Measurements from ENCODE around the gene BPHL. TPM values are rescaled to one million over a fixed set of nuclear protein-coding genes. Genes with fewer than 3 reads are reported as not detected.
A peak's percentile ranks its signal among the peaks of the same experiment; 100 is the strongest.

BPHL gene
- total and polyA plus RNA-seq, 10 of the 15 experiments (the other 5 are each of a cell fraction or from before 2014, with no cell fraction given) = 8.0 to 17.8 (median 12.4) TPM

DNA sequence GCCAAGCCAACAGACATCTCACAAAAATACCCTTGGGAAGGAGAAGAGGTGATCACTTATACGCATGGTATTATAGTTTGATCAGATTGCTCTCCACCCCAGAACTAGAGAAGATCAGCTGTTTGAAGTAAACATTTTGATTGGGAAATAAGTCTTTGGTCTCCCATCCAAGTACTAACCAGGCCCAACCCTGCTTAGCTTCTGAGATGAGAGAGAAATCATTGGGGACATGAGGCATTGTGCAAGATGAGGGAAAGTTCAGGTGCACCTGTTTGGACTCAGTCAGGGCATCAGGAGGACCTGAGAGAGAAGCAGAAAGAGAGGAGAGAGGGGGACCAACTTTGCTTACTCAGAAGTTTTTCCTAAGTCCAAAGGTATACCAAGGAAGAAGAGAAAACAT is 38.8 kb upstream of the BPHL start:
- H3K4me2 ChIP-seq (ENCODE audit: control insufficient read depth, insufficient read depth) = no peak overlapping the region
- ChIA-PET POLR2A (no interaction called here), CTCF (no interaction called here), SMC1A (ENCODE audit: uncharacterized antibody, unreplicated experiment) (no interaction called here), RAD21 (ENCODE audit: unreplicated experiment) (no interaction called here)
- ATAC-seq (no peak), FAIRE-seq (no peak), DNase-seq (ENCODE audit: low read depth, low spot score) (no peak)
- WGBS (ENCODE audit: insufficient coverage, insufficient replicate concordance, low lambda C conversion rate, missing lambda C conversion rate) = 92% methylated on average over 1 of the region's 1 CpG
- BruUV-seq (replicated peaks) = no TSS peak
- H2AFZ ChIP-seq (ENCODE audit: control insufficient read depth, low read depth, low read length) = no peak overlapping the region
- H3K9ac ChIP-seq (ENCODE audit: control insufficient read depth, insufficient read depth, low read length) = no peak overlapping the region
- intact Hi-C loops (cut with micrococcal nuclease; ENCODE audit: unreplicated experiment) = no loop called here
- H3K4me1 ChIP-seq (ENCODE audit: control insufficient read depth, insufficient read depth, low read length) = 0 out of 2 replicates have a peak, but pooled peaks cover 4% of the 10 kb centered on the region
- TF ChIP-seq NBN (IDR thresholded peaks at IDR 0.05) (no peak), RUNX3 (IDR thresholded peaks at IDR 0.05; ENCODE audit: low read length) (0 out of 2 replicates have a peak, but pooled peaks have one; percentile 8)
- H4K20me1 ChIP-seq (ENCODE audit: control insufficient read depth, insufficient read depth) = no peaks in the 10 kb centered on the region
- in situ Hi-C loops (cut with MboI) = no loop called here
- no peak overlapping the region for H3K4me3 ChIP-seq
- H3K36me3 ChIP-seq (ENCODE audit: control insufficient read depth in 2 of 2, insufficient read depth in 2 of 2, low read length in 1 of 2) = peaks cover 0 to 11% of the 10 kb centered on the region in 2 experiments; a peak in 3 of 4 replicates
- no peak overlapping the region for H3K27ac ChIP-seq (ENCODE audit: control insufficient read depth, insufficient read depth)
- H3K27me3 ChIP-seq (replicated peaks in 1 of 2; ENCODE audit: control insufficient read depth in 2 of 2, insufficient read depth in 2 of 2, low read length in 1 of 2) = no peaks in the 10 kb centered on the region
- H3K9me3 ChIP-seq (replicated peaks; ENCODE audit: control insufficient read depth, insufficient read depth, low read length) = no peaks in the 10 kb centered on the region; the same call in 2 of the 3 replicates
- no peaks in the 10 kb centered on the region for H3K79me2 ChIP-seq (ENCODE audit: control insufficient read depth, insufficient read depth, low read length)

DNA sequence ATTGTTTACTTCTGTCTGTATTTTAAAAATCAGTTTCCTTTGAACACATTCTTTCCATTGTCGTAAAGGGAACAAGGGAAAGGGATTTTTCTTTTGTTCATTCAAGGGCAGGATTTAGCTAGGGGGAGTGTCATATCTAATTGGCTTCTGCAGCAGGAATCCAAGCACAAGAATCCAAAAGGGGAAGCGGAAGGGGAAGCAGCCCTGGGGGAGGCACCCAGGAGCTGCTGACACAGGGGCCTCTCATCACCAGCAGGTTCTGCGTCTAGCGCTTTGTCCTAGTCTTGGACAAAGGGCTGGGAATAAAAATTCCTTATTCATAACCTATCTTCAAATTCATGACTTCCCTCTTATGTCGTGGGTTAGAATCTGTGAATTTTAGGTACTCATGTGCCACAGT is 36.6 kb upstream of the BPHL start:
- ATAC-seq (no peak), FAIRE-seq (no peak), DNase-seq (ENCODE audit: low read depth, low spot score) (no peak)
- no peak overlapping the region for H3K4me3 ChIP-seq
- no peak overlapping the region for H3K4me2 ChIP-seq (ENCODE audit: control insufficient read depth, insufficient read depth)
- H2AFZ ChIP-seq (ENCODE audit: control insufficient read depth, low read depth, low read length) = no peak overlapping the region
- H3K9ac ChIP-seq (ENCODE audit: control insufficient read depth, insufficient read depth, low read length) = no peak overlapping the region
- no peaks in the 10 kb centered on the region for H3K4me1 ChIP-seq (ENCODE audit: control insufficient read depth, insufficient read depth, low read length)
- WGBS (ENCODE audit: insufficient coverage, insufficient replicate concordance, low lambda C conversion rate, missing lambda C conversion rate) = 97% methylated on average over 5 of the region's 5 CpGs
- peaks cover 0 to 11% of the 10 kb centered on the region in 2 experiments; a peak in 3 of 4 replicates for H3K36me3 ChIP-seq (ENCODE audit: control insufficient read depth in 2 of 2, insufficient read depth in 2 of 2, low read length in 1 of 2)
- intact Hi-C loops (cut with micrococcal nuclease; ENCODE audit: unreplicated experiment) = no loop called here
- no peak overlapping the region for H3K27ac ChIP-seq (ENCODE audit: control insufficient read depth, insufficient read depth)
- no peaks in the 10 kb centered on the region; the same call in 2 of the 3 replicates for H3K9me3 ChIP-seq (replicated peaks; ENCODE audit: control insufficient read depth, insufficient read depth, low read length)
- H3K27me3 ChIP-seq (replicated peaks in 1 of 2; ENCODE audit: control insufficient read depth in 2 of 2, insufficient read depth in 2 of 2, low read length in 1 of 2) = no peaks in the 10 kb centered on the region
- ChIA-PET SMC1A (ENCODE audit: uncharacterized antibody, unreplicated experiment) (no interaction called here), RAD21 (ENCODE audit: unreplicated experiment) (no interaction called here), POLR2A (no interaction called here), CTCF (no interaction called here)
- BruUV-seq (replicated peaks) = no TSS peak
- no peaks in the 10 kb centered on the region for H4K20me1 ChIP-seq (ENCODE audit: control insufficient read depth, insufficient read depth)
- in situ Hi-C loops (cut with MboI) = no loop called here
- H3K79me2 ChIP-seq (ENCODE audit: control insufficient read depth, insufficient read depth, low read length) = no peaks in the 10 kb centered on the region
- no peak for TF ChIP-seq YBX1 (IDR thresholded peaks at IDR 0.05)
- no peak for TF ChIP-seq CBX5 (IDR thresholded peaks at IDR 0.05; ENCODE audit: low read depth)
- TF ChIP-seq TCF12 (IDR thresholded peaks at IDR 0.05; ENCODE audit: low read depth, low read length) = no peak
- no peak for TF ChIP-seq PAX8 (IDR thresholded peaks at IDR 0.05)
- TF ChIP-seq, protein P1, sequence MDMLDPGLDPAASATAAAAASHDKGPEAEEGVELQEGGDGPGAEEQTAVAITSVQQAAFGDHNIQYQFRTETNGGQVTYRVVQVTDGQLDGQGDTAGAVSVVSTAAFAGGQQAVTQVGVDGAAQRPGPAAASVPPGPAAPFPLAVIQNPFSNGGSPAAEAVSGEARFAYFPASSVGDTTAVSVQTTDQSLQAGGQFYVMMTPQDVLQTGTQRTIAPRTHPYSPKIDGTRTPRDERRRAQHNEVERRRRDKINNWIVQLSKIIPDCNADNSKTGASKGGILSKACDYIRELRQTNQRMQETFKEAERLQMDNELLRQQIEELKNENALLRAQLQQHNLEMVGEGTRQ (IDR thresholded peaks at IDR 0.05; ENCODE audit: borderline replicate concordance, low read depth, low read length) = no peak
- TF ChIP-seq, protein P2, sequence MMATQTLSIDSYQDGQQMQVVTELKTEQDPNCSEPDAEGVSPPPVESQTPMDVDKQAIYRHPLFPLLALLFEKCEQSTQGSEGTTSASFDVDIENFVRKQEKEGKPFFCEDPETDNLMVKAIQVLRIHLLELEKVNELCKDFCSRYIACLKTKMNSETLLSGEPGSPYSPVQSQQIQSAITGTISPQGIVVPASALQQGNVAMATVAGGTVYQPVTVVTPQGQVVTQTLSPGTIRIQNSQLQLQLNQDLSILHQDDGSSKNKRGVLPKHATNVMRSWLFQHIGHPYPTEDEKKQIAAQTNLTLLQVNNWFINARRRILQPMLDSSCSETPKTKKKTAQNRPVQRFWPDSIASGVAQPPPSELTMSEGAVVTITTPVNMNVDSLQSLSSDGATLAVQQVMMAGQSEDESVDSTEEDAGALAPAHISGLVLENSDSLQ (IDR thresholded peaks at IDR 0.05) = no peak
- no peak for TF ChIP-seq CREB1 (IDR thresholded peaks at IDR 0.05; ENCODE audit: low read depth)
- no peak for TF ChIP-seq EZH2 (IDR thresholded peaks at IDR 0.05; ENCODE audit: borderline replicate concordance, control insufficient read depth, low read depth, low read length)
- TF ChIP-seq, protein P3, sequence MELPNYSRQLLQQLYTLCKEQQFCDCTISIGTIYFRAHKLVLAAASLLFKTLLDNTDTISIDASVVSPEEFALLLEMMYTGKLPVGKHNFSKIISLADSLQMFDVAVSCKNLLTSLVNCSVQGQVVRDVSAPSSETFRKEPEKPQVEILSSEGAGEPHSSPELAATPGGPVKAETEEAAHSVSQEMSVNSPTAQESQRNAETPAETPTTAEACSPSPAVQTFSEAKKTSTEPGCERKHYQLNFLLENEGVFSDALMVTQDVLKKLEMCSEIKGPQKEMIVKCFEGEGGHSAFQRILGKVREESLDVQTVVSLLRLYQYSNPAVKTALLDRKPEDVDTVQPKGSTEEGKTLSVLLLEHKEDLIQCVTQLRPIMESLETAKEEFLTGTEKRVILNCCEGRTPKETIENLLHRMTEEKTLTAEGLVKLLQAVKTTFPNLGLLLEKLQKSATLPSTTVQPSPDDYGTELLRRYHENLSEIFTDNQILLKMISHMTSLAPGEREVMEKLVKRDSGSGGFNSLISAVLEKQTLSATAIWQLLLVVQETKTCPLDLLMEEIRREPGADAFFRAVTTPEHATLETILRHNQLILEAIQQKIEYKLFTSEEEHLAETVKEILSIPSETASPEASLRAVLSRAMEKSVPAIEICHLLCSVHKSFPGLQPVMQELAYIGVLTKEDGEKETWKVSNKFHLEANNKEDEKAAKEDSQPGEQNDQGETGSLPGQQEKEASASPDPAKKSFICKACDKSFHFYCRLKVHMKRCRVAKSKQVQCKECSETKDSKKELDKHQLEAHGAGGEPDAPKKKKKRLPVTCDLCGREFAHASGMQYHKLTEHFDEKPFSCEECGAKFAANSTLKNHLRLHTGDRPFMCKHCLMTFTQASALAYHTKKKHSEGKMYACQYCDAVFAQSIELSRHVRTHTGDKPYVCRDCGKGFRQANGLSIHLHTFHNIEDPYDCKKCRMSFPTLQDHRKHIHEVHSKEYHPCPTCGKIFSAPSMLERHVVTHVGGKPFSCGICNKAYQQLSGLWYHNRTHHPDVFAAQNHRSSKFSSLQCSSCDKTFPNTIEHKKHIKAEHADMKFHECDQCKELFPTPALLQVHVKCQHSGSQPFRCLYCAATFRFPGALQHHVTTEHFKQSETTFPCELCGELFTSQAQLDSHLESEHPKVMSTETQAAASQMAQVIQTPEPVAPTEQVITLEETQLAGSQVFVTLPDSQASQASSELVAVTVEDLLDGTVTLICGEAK (IDR thresholded peaks at IDR 0.05; ENCODE audit: borderline replicate concordance) = no peak
- no peak for TF ChIP-seq SIX5 (IDR thresholded peaks at IDR 0.05; ENCODE audit: low read depth, low read length, severe bottlenecking)
- TF ChIP-seq HDAC2 (IDR thresholded peaks at IDR 0.05) = no peak
- TF ChIP-seq FOXM1 (IDR thresholded peaks at IDR 0.05; ENCODE audit: low read depth, low read length) = no peak
